Ramos (cell line): ENCODE data around the gene RPE65.
"Not testable (repeated sequence)": the region's sequence is repeated elsewhere in the genome, so short reads cannot be mapped to it uniquely, and the experiment has no call there.

Experiments used
- in situ Hi-C: fragments of 300-500 bp; cut with MboI; formaldehyde crosslinking; loops from one replicate; pipeline ENCODE4 v1.14.3; 2022; ENCODE audit warnings: low sequenced_read_pairs; ENCODE audit not compliant: unreplicated experiment

The RPE65 gene

GRCh38 chr1:68449901-68450300, at the start of gene RPE65:
RPE65 (minus strand) TSS chr1:68449954; CDS start chr1:68449905, 49 bp downstream.
- in situ Hi-C loops, result no loop called here

- in situ Hi-C loops, result no loop called here
Observed at GRCh38 chr1:68497358-68497698, 47.6 kb upstream of the RPE65 start.

- in situ Hi-C loops, result no loop called here
Observed at GRCh38 chr1:68496680-68497357, 47.1 kb upstream of the RPE65 start, which contains the start of gene DEPDC1. DEPDC1 (minus strand) TSS chr1:68497082; CDS start chr1:68496999, 83 bp downstream.

GRCh38 chr1:68495968-68496679, 46.4 kb upstream of the RPE65 start:
- in situ Hi-C loops, result no loop called here

GRCh38 chr1:68495532-68495931, 45.8 kb upstream of the RPE65 start:
- in situ Hi-C loops, result no loop called here

GRCh38 chr1:68493193-68493592, 43.4 kb upstream of the RPE65 start:
- in situ Hi-C loops, result no loop called here

GRCh38 chr1:68492255-68492654, 42.5 kb upstream of the RPE65 start:
- in situ Hi-C loops, result not testable (repeated sequence)

- in situ Hi-C loops, result no loop called here
Observed at GRCh38 chr1:68490046-68490651, 40.4 kb upstream of the RPE65 start.

GRCh38 chr1:68485431-68486022, 35.8 kb upstream of the RPE65 start:
- in situ Hi-C loops, result no loop called here

- in situ Hi-C loops, result no loop called here
Observed at GRCh38 chr1:68484618-68485017, 34.9 kb upstream of the RPE65 start.

- in situ Hi-C loops, result no loop called here
Observed at GRCh38 chr1:68481041-68481440, 31.3 kb upstream of the RPE65 start.

- in situ Hi-C loops, result no loop called here
Observed at GRCh38 chr1:68479501-68479900, 29.7 kb upstream of the RPE65 start.

GRCh38 chr1:68478662-68479061, 28.9 kb upstream of the RPE65 start:
- in situ Hi-C loops, result no loop called here

GRCh38 chr1:68476626-68477025, 26.9 kb upstream of the RPE65 start:
- in situ Hi-C loops, result not testable (repeated sequence)

GRCh38 chr1:68473060-68473459, 23.3 kb upstream of the RPE65 start:
- in situ Hi-C loops, result no loop called here

GRCh38 chr1:68470388-68470970, 20.7 kb upstream of the RPE65 start:
- in situ Hi-C loops, result no loop called here

GRCh38 chr1:68464891-68465290, 15.1 kb upstream of the RPE65 start:
- in situ Hi-C loops, result no loop called here

- in situ Hi-C loops, result no loop called here
Observed at GRCh38 chr1:68460935-68461334, 11.2 kb upstream of the RPE65 start.

- in situ Hi-C loops, result no loop called here
Observed at GRCh38 chr1:68459796-68460195, 10.0 kb upstream of the RPE65 start.

GRCh38 chr1:68459091-68459490, 9.3 kb upstream of the RPE65 start:
- in situ Hi-C loops, result no loop called here

- in situ Hi-C loops, result no loop called here
Observed at GRCh38 chr1:68456202-68456601, 6.4 kb upstream of the RPE65 start.
